GM13976 (cell line): Measurements from ENCODE around the gene ENDOV.

Experiments
- DNase-seq: peaks from one replicate; pipeline ENCODE4 v3.0.0; 2012; ENCODE audit warnings: low spot score
- CTCF ChIP-seq: IDR thresholded peaks from 2 replicates; pipeline ENCODE4 v1.5.1; 2012; ENCODE audit warnings: borderline replicate concordance, mild to moderate bottlenecking; ENCODE audit not compliant: insufficient read depth; ENCODE audit errors: extremely low read depth, missing control alignments, control extremely low read depth
- in situ Hi-C: fragments of 300-500 bp; cut with MboI; formaldehyde crosslinking; loops from one replicate; pipeline ENCODE4 v1.12.0; 2022; ENCODE audit warnings: low sequenced_read_pairs, mixed read lengths, inconsistent platforms; ENCODE audit not compliant: unreplicated experiment

The ENDOV gene

GRCh38 chr17:80442323-80442659 is 27.3 kb downstream of the ENDOV start:
- no peak for TF ChIP-seq CTCF
- DNase-seq, result no peak
- in situ Hi-C loops, result no loop called here

GRCh38 chr17:80442764-80443163 is 27.8 kb downstream of the ENDOV start:
- in situ Hi-C loops, result no loop called here
- TF ChIP-seq CTCF, result no peak
- no peak for DNase-seq

GRCh38 chr17:80443498-80443897 is 28.5 kb downstream of the ENDOV start:
- DNase-seq, result no peak
- in situ Hi-C loops, result no loop called here
- TF ChIP-seq CTCF, result no peak

DNA sequence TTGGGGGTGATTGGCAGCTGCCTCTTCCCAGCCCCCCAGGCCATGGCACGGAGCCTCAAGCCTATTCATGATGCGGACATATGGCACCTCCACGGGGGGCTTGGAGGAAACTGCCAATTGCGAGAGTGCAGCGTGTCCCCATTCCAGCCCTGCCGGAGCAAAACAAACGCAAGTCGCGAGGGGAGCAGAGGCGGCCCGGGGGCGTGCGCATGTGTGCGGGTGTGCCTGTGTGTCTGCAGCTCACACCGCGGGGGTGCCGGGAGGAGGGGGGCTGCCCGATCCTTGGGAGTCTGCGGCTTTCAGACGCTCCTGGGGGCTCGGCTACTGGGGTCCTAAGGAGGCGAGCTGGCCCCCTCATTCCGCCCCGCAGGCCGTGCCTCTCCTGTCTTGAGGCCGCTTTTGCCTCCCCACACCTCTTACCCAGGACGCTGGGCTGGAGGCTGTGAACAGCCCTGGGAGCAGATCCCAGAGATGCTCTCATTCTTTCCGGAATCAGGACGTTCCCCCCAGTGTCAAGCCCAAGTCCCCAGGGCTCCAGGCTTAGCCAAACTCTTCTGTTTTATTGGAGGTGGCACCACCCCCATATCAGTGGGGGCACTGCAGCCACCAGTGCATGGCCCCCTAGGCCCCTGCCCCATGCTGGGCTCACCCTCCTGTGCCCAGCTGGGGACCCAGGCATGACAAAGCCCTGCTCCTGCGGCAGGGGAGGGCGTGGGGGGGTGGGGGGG is 29.1 kb downstream of the ENDOV start:
- no peak for DNase-seq
- in situ Hi-C loops, result no loop called here
- no peak for TF ChIP-seq CTCF

- DNase-seq, result no peak
- in situ Hi-C loops, result no loop called here
- no peak for TF ChIP-seq CTCF
These were observed 29.6 kb downstream of the ENDOV start for GRCh38 chr17:80444644-80444979.

GRCh38 chr17:80445007-80445725 is 30.2 kb downstream of the ENDOV start:
- no peak for TF ChIP-seq CTCF
- in situ Hi-C loops, result no loop called here
- no peak for DNase-seq
